ENCODE results near the gene ATG7. TPM values are rescaled to one million over a fixed set of nuclear protein-coding genes. Genes with fewer than 3 reads are reported as not detected.
A peak's percentile ranks its signal among the peaks of the same experiment; 100 is the strongest.

The ATG7 gene
- total RNA-seq, 1 donor from 2014 or later, result 68.9 TPM

- ATAC-seq (peak; percentile 86), DNase-seq (ENCODE audit: low spot score) (no peak)
- intact Hi-C loops (cut with DNase I), result no loop called here
These were observed 107.1 kb downstream of the ATG7 start for GRCh38 chr3:11379238-11379823.

GRCh38 chr3:11379824-11380701, 107.9 kb downstream of the ATG7 start:
- ATAC-seq (no peak), DNase-seq (ENCODE audit: low spot score) (no peak)
- intact Hi-C loops (cut with DNase I), result loop anchor here (2.0 kb wide), 1 partner anchor 271 kb away; no protein-coding TSS in a partner anchor

- no peak for ATAC-seq
These were observed 108.9 kb downstream of the ATG7 start for GRCh38 chr3:11381141-11381540.

GRCh38 chr3:11381563-11381962, 109.4 kb downstream of the ATG7 start:
- no peak for DNase-seq (ENCODE audit: low spot score)
- intact Hi-C loops (cut with DNase I), result loop anchor here (2.0 kb wide), 1 partner anchor 269 kb away; no protein-coding TSS in a partner anchor

More at GRCh38 chr3:11381141-11381540, 108.9 kb downstream of the ATG7 start:
- intact Hi-C loops (cut with DNase I), result loop anchor here (2.0 kb wide), 1 partner anchor 270 kb away; no protein-coding TSS in a partner anchor
- DNase-seq (ENCODE audit: low spot score), result no peak

GRCh38 chr3:11382146-11382745, 110.0 kb downstream of the ATG7 start:
- DNase-seq (ENCODE audit: low spot score) (no peak), ATAC-seq (no peak)
- intact Hi-C loops (cut with DNase I), result no loop called here

More at GRCh38 chr3:11381563-11381962, 109.4 kb downstream of the ATG7 start:
- ATAC-seq, result no peak

GRCh38 chr3:11384074-11384473, 111.9 kb downstream of the ATG7 start:
- intact Hi-C loops (cut with DNase I), result no loop called here
- DNase-seq (ENCODE audit: low spot score) (no peak), ATAC-seq (no peak)

- intact Hi-C loops (cut with DNase I), result no loop called here
- ATAC-seq (peak; percentile 44), DNase-seq (ENCODE audit: low spot score) (no peak)
These were observed 113.1 kb downstream of the ATG7 start for GRCh38 chr3:11385326-11385725.

- intact Hi-C loops (cut with DNase I), result no loop called here
- ATAC-seq, result no peak
- DNase-seq (ENCODE audit: low spot score), result no peak
These were observed 113.7 kb downstream of the ATG7 start for GRCh38 chr3:11385891-11386290.

GRCh38 chr3:11386465-11387113, 114.4 kb downstream of the ATG7 start:
- ATAC-seq (no peak), DNase-seq (ENCODE audit: low spot score) (no peak)
- intact Hi-C loops (cut with DNase I), result no loop called here

- ATAC-seq, result no peak
- intact Hi-C loops (cut with DNase I), result no loop called here
- no peak for DNase-seq (ENCODE audit: low spot score)
These were observed 117.4 kb downstream of the ATG7 start for GRCh38 chr3:11389386-11390268.

- intact Hi-C loops (cut with DNase I), result no loop called here
- ATAC-seq (peak; percentile 48), DNase-seq (ENCODE audit: low spot score) (no peak)
These were observed 118.4 kb downstream of the ATG7 start for GRCh38 chr3:11390411-11391131.

GRCh38 chr3:11391174-11391879, 119.1 kb downstream of the ATG7 start:
- intact Hi-C loops (cut with DNase I), result no loop called here
- DNase-seq (ENCODE audit: low spot score) (no peak), ATAC-seq (peak; percentile 61)

GRCh38 chr3:11392014-11392859, 120.0 kb downstream of the ATG7 start:
- intact Hi-C loops (cut with DNase I), result no loop called here
- no peak for DNase-seq (ENCODE audit: low spot score)
- no peak for ATAC-seq

GRCh38 chr3:11392860-11393114, 120.6 kb downstream of the ATG7 start:
- DNase-seq (ENCODE audit: low spot score), result no peak
- intact Hi-C loops (cut with DNase I), result no loop called here
- no peak for ATAC-seq

GRCh38 chr3:11393401-11393800, 121.2 kb downstream of the ATG7 start:
- ATAC-seq, result no peak
- no peak for DNase-seq (ENCODE audit: low spot score)
- intact Hi-C loops (cut with DNase I), result no loop called here

GRCh38 chr3:11394392-11394791, 122.2 kb downstream of the ATG7 start:
- ATAC-seq (no peak), DNase-seq (ENCODE audit: low spot score) (no peak)
- intact Hi-C loops (cut with DNase I), result no loop called here

GRCh38 chr3:11400213-11400612, 128.0 kb downstream of the ATG7 start:
- no peak for DNase-seq (ENCODE audit: low spot score)
- ATAC-seq, result no peak
- intact Hi-C loops (cut with DNase I), result no loop called here
